Natural killer cell (primary cell): ENCODE results near the gene IRX1. TPM values are rescaled to one million over a fixed set of nuclear protein-coding genes. Genes with fewer than 3 reads are reported as not detected.

Experiments used
- ATAC-seq, 3 donors: fragments of 150-1000 bp in 2 of 3; fragments of 200-7000 bp in 1 of 3; cut with Tn5 transposase; 1 replicate in 1 of 3; 2 replicates in 2 of 3; pipeline ENCODE4 v1.10.0; 2021; ENCODE audit warnings: mild to moderate bottlenecking in 2 of 3, moderate library complexity in 2 of 3
- DNase-seq, 2 donors: peaks; one replicate each; pipeline versions ENCODE4 v3.0.0 to v3.0.0-alpha.2; 2013 to 2021; ENCODE audit warnings: mixed read lengths in 1 of 2
- H3K27ac ChIP-seq: one replicate; pipeline ENCODE4 v1.5.1; 2013; ENCODE audit warnings: mild to moderate bottlenecking, low read length
- H3K27me3 ChIP-seq: one replicate; pipeline ENCODE4 v1.6.1; 2013; ENCODE audit warnings: low read length; ENCODE audit not compliant: control insufficient read depth, insufficient read depth
- H3K36me3 ChIP-seq: one replicate; pipeline ENCODE4 v1.6.1; 2013; ENCODE audit warnings: low read length; ENCODE audit not compliant: control insufficient read depth, insufficient read depth
- H3K4me1 ChIP-seq: one replicate; pipeline ENCODE4 v1.6.1; 2013; ENCODE audit warnings: low read length; ENCODE audit not compliant: control insufficient read depth, insufficient read depth
- H3K4me3 ChIP-seq: one replicate; pipeline ENCODE4 v1.5.1; 2013; ENCODE audit warnings: low read length
- H3K9me3 ChIP-seq: one replicate; pipeline ENCODE4 v1.6.1; 2013; ENCODE audit warnings: low read length; ENCODE audit not compliant: control insufficient read depth, insufficient read depth
- H3K27ac Mint-ChIP-seq, 2 donors: one replicate each; pipeline ENCODE4 v1.8.0; 2022; ENCODE audit warnings: mild to moderate bottlenecking in 2 of 2, mixed read lengths in 2 of 2, moderate library complexity in 1 of 2
- H3K27me3 Mint-ChIP-seq, 2 donors: one replicate each; pipeline ENCODE4 v1.8.0; 2022; ENCODE audit warnings: low read depth in 2 of 2, mixed read lengths in 2 of 2
- H3K36me3 Mint-ChIP-seq: one replicate; pipeline ENCODE4 v1.8.0; 2022; ENCODE audit warnings: mixed read lengths
- H3K4me1 Mint-ChIP-seq, 2 donors: one replicate each; pipeline ENCODE4 v1.8.0; 2022; ENCODE audit warnings: mixed read lengths in 2 of 2
- H3K4me3 Mint-ChIP-seq: one replicate; pipeline ENCODE4 v1.8.0; 2022; ENCODE audit warnings: mild to moderate bottlenecking, moderate library complexity, mixed read lengths
- H3K9me3 Mint-ChIP-seq, 2 donors: one replicate each; pipeline ENCODE4 v1.8.0; 2022; ENCODE audit warnings: mixed read lengths in 2 of 2
- CTCF ChIP-seq: fragments of 200-600 bp; IDR thresholded peaks from one replicate; pipeline ENCODE4 v1.8.0; 2022; ENCODE audit warnings: antibody characterized with exemption
- WGBS: methylation state at CpG from one replicate; pipeline ENCODE4 v1.1.7; 2013; ENCODE audit warnings: missing lambda C conversion rate; ENCODE audit not compliant: insufficient coverage; 5-methylcytosine and 5-hydroxymethylcytosine counted together
- intact Hi-C: fragments of 100-400 bp; cut with micrococcal nuclease; formaldehyde crosslinking; loops from one replicate; pipeline ENCODE4 v1.14.2; 2022
- total RNA-seq, 4 donors: library from RNA; stranded (reverse); fragments of 120-200 nt in 1 of 4; gene quantifications; one replicate each; pipeline versions ENCODE4 v1.2.3 to v1.2.4, GENCODE V29; 2013 to 2022

Gene IRX1
- not detected for total RNA-seq
- total RNA-seq (2013): not detected

DNA sequence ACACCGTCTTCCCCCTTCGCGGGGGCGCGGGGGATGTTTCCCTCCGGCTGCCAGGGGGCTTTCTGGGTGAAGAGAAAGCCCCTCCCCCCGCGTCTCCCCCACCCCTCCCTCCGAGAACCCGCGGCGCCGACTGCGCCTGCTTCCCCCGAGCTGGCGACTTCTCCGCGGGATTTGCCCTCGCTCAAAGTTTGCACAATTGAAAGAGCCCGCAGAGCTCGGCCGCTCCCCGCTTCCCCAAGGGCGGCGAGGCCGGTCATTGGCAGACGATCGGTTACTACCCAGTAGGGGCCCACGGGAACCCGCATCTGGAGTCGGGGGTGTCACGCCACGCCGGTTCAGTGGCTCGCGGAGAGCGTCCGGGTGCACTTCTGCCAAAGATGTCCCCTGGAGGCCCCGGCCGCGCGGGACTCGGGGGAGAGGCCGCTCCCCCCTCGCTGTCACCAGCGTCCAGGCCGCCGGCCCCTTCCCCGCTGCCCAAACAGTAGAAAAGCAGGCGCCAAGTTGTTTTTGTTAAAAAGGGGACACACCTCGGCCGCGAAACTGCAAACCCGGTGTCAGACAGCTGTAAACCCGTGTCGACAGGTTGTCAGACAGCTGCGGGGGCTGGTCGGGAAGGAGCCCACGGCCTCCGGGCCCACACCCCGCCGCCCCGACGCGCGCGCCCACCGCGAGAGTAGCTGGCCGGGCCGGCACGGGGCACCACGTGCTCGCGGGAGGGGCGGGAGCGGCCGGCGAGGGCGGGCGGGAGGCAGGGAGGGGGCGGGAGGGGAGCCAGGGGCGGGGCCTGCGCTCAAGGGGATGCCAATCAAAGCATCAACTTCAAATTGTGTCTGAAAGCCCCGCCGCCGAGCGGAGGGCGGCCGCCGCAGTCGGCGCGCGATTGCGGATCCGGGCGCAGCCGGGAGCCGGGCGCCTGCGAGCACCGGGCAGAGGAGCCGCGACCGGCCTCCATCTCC, at the start of gene IRX1:
TSS of gene IRX1 (plus strand) at position 827 of the 956 bp plus-strand sequence. CDS start 274 bp downstream, outside the sequence.
- peaks cover 40% of the 10 kb centered on the region for H3K27me3 ChIP-seq
- H3K9me3 Mint-ChIP-seq: no peaks in the 10 kb centered on the region
- H3K36me3 Mint-ChIP-seq: no peaks in the 10 kb centered on the region
- DNase-seq (no peak), ATAC-seq (peak in 1 of 3 donors; percentile 35)
- no peak within 1 kb of the TSS for H3K27ac ChIP-seq
- no peaks in the 10 kb centered on the region for H3K4me1 ChIP-seq
- no peak within 1 kb of the TSS for H3K4me3 ChIP-seq
- TF ChIP-seq CTCF: no peak
- intact Hi-C loops: no loop called here
- no peaks in the 10 kb centered on the region for H3K36me3 ChIP-seq
- H3K9me3 ChIP-seq: no peaks in the 10 kb centered on the region
- no peak within 1 kb of the TSS for H3K27ac Mint-ChIP-seq
- peaks cover 45 to 47% of the 10 kb centered on the region in 2 donors for H3K27me3 Mint-ChIP-seq
- H3K4me3 Mint-ChIP-seq: peak within 1 kb of the TSS; percentile 55
- peaks cover 0 to 7% of the 10 kb centered on the region in 2 donors for H3K4me1 Mint-ChIP-seq
- WGBS: 3% methylated on average over 103 of the region's 106 CpGs

- Mint-ChIP-seq H3K36me3 (no peaks in the 10 kb centered on the region), H3K9me3 (peaks cover 0 to 3% of the 10 kb centered on the region in 2 donors), H3K27me3 (peaks cover 0 to 9% of the 10 kb centered on the region in 2 donors), H3K4me3 (no peak overlapping the region), H3K4me1 (no peaks in the 10 kb centered on the region), H3K27ac (no peak overlapping the region)
- ATAC-seq (no peak), DNase-seq (no peak)
- H3K4me1 ChIP-seq: no peaks in the 10 kb centered on the region
- H3K27me3 ChIP-seq: no peaks in the 10 kb centered on the region
- H3K36me3 ChIP-seq: no peaks in the 10 kb centered on the region
- TF ChIP-seq CTCF: no peak
- H3K27ac ChIP-seq: no peak overlapping the region
- H3K9me3 ChIP-seq: peaks cover 6% of the 10 kb centered on the region
- 94% methylated on average over 3 of the region's 3 CpGs for WGBS
- intact Hi-C loops: no loop called here
- H3K4me3 ChIP-seq: no peak overlapping the region
These were observed 49.6 kb upstream of the IRX1 start for GRCh38 chr5:3546028-3546427.

- Histone ChIP-seq H3K9me3 (peaks cover 5% of the 10 kb centered on the region), H3K4me1 (no peaks in the 10 kb centered on the region), H3K27me3 (no peaks in the 10 kb centered on the region), H3K36me3 (no peaks in the 10 kb centered on the region), H3K4me3 (no peak overlapping the region), H3K27ac (no peak overlapping the region)
- H3K36me3 Mint-ChIP-seq: no peaks in the 10 kb centered on the region
- ATAC-seq (no peak), DNase-seq (no peak)
- H3K27ac Mint-ChIP-seq: no peak overlapping the region
- H3K4me1 Mint-ChIP-seq: no peaks in the 10 kb centered on the region
- no peak overlapping the region for H3K4me3 Mint-ChIP-seq
- no peak for TF ChIP-seq CTCF
- H3K9me3 Mint-ChIP-seq: peaks cover 6 to 7% of the 10 kb centered on the region in 2 donors
- intact Hi-C loops: no loop called here
- no peaks in the 10 kb centered on the region for H3K27me3 Mint-ChIP-seq
- WGBS: 67% methylated on average over 2 of the region's 2 CpGs
These were observed 31.5 kb upstream of the IRX1 start for GRCh38 chr5:3564116-3564515.
